ACC112 (cell line): ENCODE results near the gene SYNPR.

Source experiments
- H2AFZ ChIP-seq: fragments of 200-600 bp; sonication (generic); one replicate; pipeline ENCODE4 v1.6.0; 2017; ENCODE audit warnings: antibody characterized with exemption, low read length; ENCODE audit not compliant: unreplicated experiment
- H3K27ac ChIP-seq: fragments of 200-600 bp; sonication (generic); 2 replicates; pipeline ENCODE4 v1.5.1; 2014; ENCODE audit warnings: low read depth, mild to moderate bottlenecking, antibody characterized with exemption, low read length, moderate library complexity
- H3K27me3 ChIP-seq: fragments of 200-600 bp; sonication (generic); 2 replicates; pipeline ENCODE4 v1.6.1; 2014; ENCODE audit warnings: mild to moderate bottlenecking, antibody characterized with exemption, low read length, moderate library complexity, mixed read lengths; ENCODE audit not compliant: insufficient read depth
- H3K36me3 ChIP-seq: fragments of 200-600 bp; sonication (generic); 2 replicates; pipeline ENCODE4 v1.6.1; 2016; ENCODE audit warnings: mild to moderate bottlenecking, antibody characterized with exemption, low read length, moderate library complexity, mixed read lengths; ENCODE audit not compliant: insufficient read depth
- H3K4me1 ChIP-seq: fragments of 200-600 bp; sonication (generic); one replicate; pipeline ENCODE4 v1.6.1; 2016; ENCODE audit warnings: low read length, mixed read lengths; ENCODE audit not compliant: insufficient read depth, unreplicated experiment, control insufficient read depth
- H3K4me3 ChIP-seq: fragments of 200-600 bp; sonication (generic); 2 replicates; pipeline ENCODE4 v1.5.1; 2014; ENCODE audit warnings: mild to moderate bottlenecking, low read depth, low read length
- H3K79me2 ChIP-seq: fragments of 200-600 bp; sonication (generic); one replicate; pipeline ENCODE4 v1.6.0; 2016; ENCODE audit warnings: low read length; ENCODE audit not compliant: control insufficient read depth, unreplicated experiment, insufficient read depth

SYNPR gene

DNA sequence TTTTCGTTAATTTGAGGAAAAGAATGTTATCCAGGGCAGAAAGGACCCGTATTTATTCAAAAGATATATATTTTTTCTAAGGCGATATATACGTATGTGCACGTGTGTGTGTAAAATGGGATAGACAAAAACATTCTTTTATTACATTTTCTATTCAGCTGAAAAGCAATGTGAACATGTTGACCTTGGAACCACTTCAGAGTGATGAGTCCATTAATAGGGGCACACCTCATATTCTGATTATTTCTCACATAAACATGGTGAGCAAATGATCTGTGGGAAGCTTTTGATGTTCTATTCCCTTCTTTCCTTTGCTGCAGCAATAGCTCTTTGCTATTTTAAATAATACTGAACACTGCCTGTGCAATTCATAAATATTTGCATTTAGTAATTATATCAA is 87.6 kb downstream of the SYNPR start:
- peaks cover 6% of the 10 kb centered on the region for H3K27me3 ChIP-seq
- H3K4me3 ChIP-seq = no peak overlapping the region
- no peaks in the 10 kb centered on the region for H3K79me2 ChIP-seq
- H2AFZ ChIP-seq = no peak overlapping the region
- H3K4me1 ChIP-seq = no peaks in the 10 kb centered on the region
- H3K27ac ChIP-seq = no peak overlapping the region
- H3K36me3 ChIP-seq = no peaks in the 10 kb centered on the region

DNA sequence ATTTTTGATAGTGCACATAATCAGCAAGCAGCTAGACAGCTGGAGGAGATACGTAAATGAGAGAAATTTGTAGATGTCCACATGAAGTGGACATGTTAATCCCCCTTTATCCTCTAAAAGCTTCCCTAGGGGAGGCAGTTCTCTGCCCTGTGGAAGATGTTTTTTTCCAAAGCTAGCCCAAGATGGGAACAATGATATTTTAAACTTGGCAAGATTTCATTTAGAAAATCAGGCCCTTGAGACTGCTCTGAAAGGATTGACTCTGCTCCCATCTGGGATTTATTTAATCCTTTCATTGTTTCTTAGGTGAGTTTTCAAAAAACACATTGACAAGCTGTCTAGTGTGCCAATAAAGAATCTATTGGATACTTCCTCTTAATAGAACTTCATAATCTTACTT is 92.0 kb downstream of the SYNPR start:
- Histone ChIP-seq H3K27me3 (peaks cover 6% of the 10 kb centered on the region), H3K4me3 (no peak overlapping the region), H3K79me2 (no peaks in the 10 kb centered on the region), H3K36me3 (no peaks in the 10 kb centered on the region), H3K27ac (no peak overlapping the region), H3K4me1 (no peaks in the 10 kb centered on the region), H2AFZ (no peak overlapping the region)

DNA sequence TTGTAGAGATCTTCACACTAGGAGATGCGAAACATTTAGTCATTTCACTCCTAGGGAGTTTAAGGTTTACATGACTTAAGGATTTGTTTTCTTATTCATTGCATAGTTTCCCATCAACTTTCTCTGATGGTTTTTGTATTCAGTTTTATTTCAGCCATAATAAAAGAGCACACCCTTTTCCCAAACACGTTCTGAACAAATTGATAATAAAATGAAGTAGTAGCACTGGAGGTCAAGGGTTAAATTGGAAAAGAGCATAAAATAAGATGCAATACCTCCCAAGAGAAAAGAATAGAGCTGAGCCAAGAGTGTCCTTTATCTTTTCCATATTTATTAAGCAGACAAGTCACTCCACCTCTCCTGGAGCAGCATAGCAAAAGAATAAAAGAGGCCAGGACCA is 104.9 kb downstream of the SYNPR start:
- Histone ChIP-seq H3K79me2 (no peaks in the 10 kb centered on the region), H3K27ac (no peak overlapping the region), H3K4me3 (no peak overlapping the region), H3K4me1 (no peaks in the 10 kb centered on the region), H3K36me3 (no peaks in the 10 kb centered on the region), H2AFZ (no peak overlapping the region), H3K27me3 (peaks cover 14% of the 10 kb centered on the region)

DNA sequence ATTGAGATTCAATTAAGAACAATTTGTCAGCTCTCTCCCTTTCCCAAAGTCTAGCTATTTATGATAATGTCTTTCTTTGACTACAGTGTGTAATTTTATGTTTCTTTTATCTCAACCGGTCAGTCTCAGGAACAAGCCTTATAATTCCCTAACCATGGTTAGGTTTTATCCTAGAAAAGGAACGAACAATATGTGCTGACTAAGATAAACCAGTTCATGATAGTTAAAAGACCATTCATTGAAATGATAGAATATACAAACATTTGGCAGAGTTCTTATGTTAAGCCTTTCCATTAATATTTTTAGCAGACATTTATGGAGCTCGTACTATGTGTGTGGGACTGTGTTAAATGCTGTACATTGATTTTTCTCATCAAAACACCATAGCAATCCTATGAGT is 106.3 kb downstream of the SYNPR start:
- Histone ChIP-seq H3K36me3 (no peaks in the 10 kb centered on the region), H3K79me2 (no peaks in the 10 kb centered on the region), H3K27me3 (peaks cover 14% of the 10 kb centered on the region), H3K4me3 (no peak overlapping the region), H3K27ac (no peak overlapping the region), H2AFZ (no peak overlapping the region), H3K4me1 (no peaks in the 10 kb centered on the region)

DNA sequence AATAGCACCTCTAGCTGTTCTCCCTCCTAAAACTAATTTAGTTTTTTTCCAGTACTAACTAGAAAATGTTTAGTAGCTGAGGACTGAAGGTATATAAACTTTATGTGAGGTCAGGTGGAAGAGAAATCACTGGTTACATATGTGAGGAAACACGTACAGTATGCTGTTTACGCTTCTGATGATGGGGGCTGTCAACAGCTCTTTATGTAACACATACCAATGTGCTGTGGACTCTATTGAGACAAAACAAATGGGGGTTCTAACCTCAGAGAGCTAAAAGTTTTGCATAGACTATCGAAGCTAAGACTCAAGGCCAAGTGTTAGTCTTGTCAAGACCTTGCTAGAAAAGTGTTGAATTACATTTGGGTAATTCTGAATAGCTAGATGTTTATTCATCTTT is 107.5 kb downstream of the SYNPR start:
- Histone ChIP-seq H2AFZ (no peak overlapping the region), H3K79me2 (no peaks in the 10 kb centered on the region), H3K4me1 (no peaks in the 10 kb centered on the region), H3K27ac (no peak overlapping the region), H3K36me3 (no peaks in the 10 kb centered on the region), H3K4me3 (no peak overlapping the region), H3K27me3 (peaks cover 22% of the 10 kb centered on the region)

- Histone ChIP-seq H3K4me1 (no peaks in the 10 kb centered on the region), H3K79me2 (no peaks in the 10 kb centered on the region), H2AFZ (no peak overlapping the region), H3K27ac (no peak overlapping the region), H3K36me3 (no peaks in the 10 kb centered on the region), H3K27me3 (peaks cover 21% of the 10 kb centered on the region), H3K4me3 (no peak overlapping the region)
These were observed 108.5 kb downstream of the SYNPR start for GRCh38 chr3:63386568-63386967.

DNA sequence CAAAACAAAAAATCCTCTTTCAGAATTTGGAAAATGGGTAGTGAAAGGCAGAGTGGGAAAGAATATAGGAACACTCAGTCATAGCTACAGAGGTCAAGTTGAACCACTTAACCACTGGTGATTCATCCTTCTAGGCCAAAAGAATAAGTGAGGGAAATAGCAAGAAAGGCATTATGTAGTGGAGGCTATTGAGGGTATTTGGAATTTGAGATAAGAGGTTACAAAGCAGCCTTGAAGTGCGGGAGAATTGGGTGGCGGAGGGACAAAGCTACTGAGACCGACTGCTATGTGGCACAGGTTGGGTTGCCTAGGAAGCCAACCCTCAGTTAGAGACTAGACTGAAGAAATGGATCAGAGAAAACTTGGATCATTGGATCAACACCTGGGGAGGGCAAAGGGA is 109.5 kb downstream of the SYNPR start:
- peaks cover 11% of the 10 kb centered on the region; the same call in 1 of the 2 replicates for H3K27me3 ChIP-seq

GRCh38 chr3:63390710-63391230 is 112.7 kb downstream of the SYNPR start:
- H3K4me1 ChIP-seq = no peaks in the 10 kb centered on the region
- no peak overlapping the region for H3K27ac ChIP-seq
- peaks cover 10% of the 10 kb centered on the region; the same call in 1 of the 2 replicates for H3K27me3 ChIP-seq
- no peaks in the 10 kb centered on the region for H3K36me3 ChIP-seq
- no peak overlapping the region for H3K4me3 ChIP-seq
- H2AFZ ChIP-seq = no peak overlapping the region
- no peaks in the 10 kb centered on the region for H3K79me2 ChIP-seq

More for the DNA sequence above, 109.5 kb downstream of the SYNPR start:
- no peak overlapping the region for H3K4me3 ChIP-seq
- no peak overlapping the region for H2AFZ ChIP-seq
- H3K36me3 ChIP-seq = no peaks in the 10 kb centered on the region
- H3K4me1 ChIP-seq = no peaks in the 10 kb centered on the region
- H3K79me2 ChIP-seq = no peaks in the 10 kb centered on the region
- no peak overlapping the region for H3K27ac ChIP-seq

DNA sequence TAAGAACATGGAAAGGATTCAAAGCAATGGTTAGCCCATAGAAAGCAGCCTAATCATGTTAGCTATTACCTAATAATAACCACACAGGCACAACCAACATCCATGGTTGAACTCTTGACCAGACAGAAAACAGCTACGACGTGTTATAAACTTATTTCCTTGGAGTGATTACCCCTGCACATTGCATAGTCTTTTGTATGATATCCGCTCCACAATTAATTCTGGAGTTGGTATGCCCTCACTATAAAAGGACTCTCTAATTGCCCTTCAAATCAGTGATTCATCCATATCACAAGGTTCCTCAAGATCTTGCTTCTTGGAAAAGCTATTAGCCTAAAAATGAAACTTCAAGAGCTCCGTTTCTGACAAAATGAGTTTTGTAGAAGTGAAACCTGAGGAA is 117.9 kb downstream of the SYNPR start:
- no peak overlapping the region for H3K27ac ChIP-seq
- H3K36me3 ChIP-seq = no peaks in the 10 kb centered on the region
- H3K79me2 ChIP-seq = no peaks in the 10 kb centered on the region
- no peaks in the 10 kb centered on the region for H3K4me1 ChIP-seq
- no peak overlapping the region for H2AFZ ChIP-seq
- peaks cover 6% of the 10 kb centered on the region; the same call in 1 of the 2 replicates for H3K27me3 ChIP-seq
- no peak overlapping the region for H3K4me3 ChIP-seq

DNA sequence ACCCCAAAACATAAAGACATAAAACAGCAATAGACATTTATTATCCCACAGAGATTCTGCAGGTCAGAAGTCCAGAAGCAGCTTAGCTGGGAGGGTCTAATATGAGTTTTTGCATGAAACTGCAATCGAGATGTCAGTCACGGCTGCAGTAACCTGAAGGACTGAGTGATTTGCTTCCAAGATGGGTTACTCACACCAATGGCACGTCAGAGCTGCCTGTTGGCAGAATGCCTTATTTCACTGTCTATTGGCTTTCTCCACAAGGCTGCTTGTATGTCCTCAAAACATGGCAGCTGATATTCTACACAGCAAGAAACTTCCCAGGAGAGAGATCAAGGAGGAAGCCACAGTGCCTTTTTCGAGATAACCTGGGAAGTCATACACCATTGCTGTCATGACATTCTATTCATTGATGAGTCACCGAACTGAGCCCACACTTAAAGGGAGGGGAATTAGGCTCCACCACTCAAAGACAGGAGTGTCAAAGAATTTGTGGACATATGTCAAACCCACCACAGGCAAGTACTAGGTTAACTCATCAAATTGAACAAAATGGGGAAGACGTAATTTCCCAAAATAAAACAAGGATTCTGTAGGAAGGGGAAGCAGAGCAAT is 122.2 kb downstream of the SYNPR start:
- no peaks in the 10 kb centered on the region for H3K36me3 ChIP-seq
- H3K79me2 ChIP-seq = no peaks in the 10 kb centered on the region
- no peak overlapping the region for H3K4me3 ChIP-seq
- no peaks in the 10 kb centered on the region for H3K4me1 ChIP-seq
- H2AFZ ChIP-seq = no peak overlapping the region
- peaks cover 6% of the 10 kb centered on the region; the same call in 1 of the 2 replicates for H3K27me3 ChIP-seq
- no peak overlapping the region for H3K27ac ChIP-seq

GRCh38 chr3:63405882-63406281 is 127.8 kb downstream of the SYNPR start:
- Histone ChIP-seq H3K36me3 (no peaks in the 10 kb centered on the region), H3K27ac (no peak overlapping the region), H2AFZ (no peak overlapping the region), H3K4me1 (no peaks in the 10 kb centered on the region), H3K4me3 (no peak overlapping the region), H3K79me2 (no peaks in the 10 kb centered on the region), H3K27me3 (no peaks in the 10 kb centered on the region)
